ENCODE results near the gene RHAG. TPM values are rescaled to one million over a fixed set of nuclear protein-coding genes. Genes with fewer than 3 reads are reported as not detected.

The RHAG gene
- total RNA-seq, 2 experiments from 2014 or later, result not detected

DNA sequence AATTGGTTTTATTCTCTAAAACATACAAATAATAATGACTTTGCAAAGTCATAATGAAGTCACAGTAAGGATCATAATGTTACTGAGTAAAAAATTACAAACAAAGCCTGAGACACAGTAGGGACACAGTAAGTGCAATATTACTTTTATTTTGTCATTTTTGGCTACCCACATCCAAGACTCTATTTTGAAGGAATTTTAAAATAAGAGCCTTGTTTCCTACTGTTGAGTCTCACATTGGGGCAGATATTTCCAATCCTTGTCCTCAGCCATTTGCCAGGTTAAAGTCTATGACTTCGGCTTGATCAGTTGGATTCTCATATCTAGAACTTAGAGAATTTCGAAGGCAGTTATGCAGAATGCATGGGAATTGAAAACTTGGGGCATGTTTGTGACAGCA is 10.8 kb upstream of the RHAG start:
- no peak overlapping the region for H3K4me2 ChIP-seq (ENCODE audit: low read length)
- H2AFZ ChIP-seq (ENCODE audit: low read length), result no peak overlapping the region
- H4K20me1 ChIP-seq (ENCODE audit: insufficient read depth, low read length), result no peaks in the 10 kb centered on the region
- ChIA-PET POLR2A (no interaction called here), CTCF (ENCODE audit: unreplicated experiment) (no interaction called here)
- no peaks in the 10 kb centered on the region for H3K9me3 ChIP-seq (ENCODE audit: low read length)
- DNase-seq (ENCODE audit: low spot score), result no peak
- no peaks in the 10 kb centered on the region for H3K36me3 ChIP-seq (ENCODE audit: insufficient read depth, low read length)
- BruUV-seq (replicated peaks), result no TSS peak
- no peaks in the 10 kb centered on the region for H3K4me1 ChIP-seq (ENCODE audit: insufficient read depth, low read length, poor library complexity, severe bottlenecking)
- H3K4me3 ChIP-seq (ENCODE audit: low read depth, low read length, poor library complexity, severe bottlenecking), result no peak overlapping the region
- TF ChIP-seq, protein P1, sequence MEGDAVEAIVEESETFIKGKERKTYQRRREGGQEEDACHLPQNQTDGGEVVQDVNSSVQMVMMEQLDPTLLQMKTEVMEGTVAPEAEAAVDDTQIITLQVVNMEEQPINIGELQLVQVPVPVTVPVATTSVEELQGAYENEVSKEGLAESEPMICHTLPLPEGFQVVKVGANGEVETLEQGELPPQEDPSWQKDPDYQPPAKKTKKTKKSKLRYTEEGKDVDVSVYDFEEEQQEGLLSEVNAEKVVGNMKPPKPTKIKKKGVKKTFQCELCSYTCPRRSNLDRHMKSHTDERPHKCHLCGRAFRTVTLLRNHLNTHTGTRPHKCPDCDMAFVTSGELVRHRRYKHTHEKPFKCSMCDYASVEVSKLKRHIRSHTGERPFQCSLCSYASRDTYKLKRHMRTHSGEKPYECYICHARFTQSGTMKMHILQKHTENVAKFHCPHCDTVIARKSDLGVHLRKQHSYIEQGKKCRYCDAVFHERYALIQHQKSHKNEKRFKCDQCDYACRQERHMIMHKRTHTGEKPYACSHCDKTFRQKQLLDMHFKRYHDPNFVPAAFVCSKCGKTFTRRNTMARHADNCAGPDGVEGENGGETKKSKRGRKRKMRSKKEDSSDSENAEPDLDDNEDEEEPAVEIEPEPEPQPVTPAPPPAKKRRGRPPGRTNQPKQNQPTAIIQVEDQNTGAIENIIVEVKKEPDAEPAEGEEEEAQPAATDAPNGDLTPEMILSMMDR (conservative IDR thresholded peaks at IDR 0.05; ENCODE audit: low read length), result no peak
- no peak for TF ChIP-seq EZH2phosphoT487 (IDR thresholded peaks at IDR 0.05; ENCODE audit: borderline replicate concordance, low read depth, low read length)
- no peak overlapping the region for H3K27ac ChIP-seq (ENCODE audit: low read depth, low read length, poor library complexity, severe bottlenecking)
- no peaks in the 10 kb centered on the region for H3K79me2 ChIP-seq (ENCODE audit: insufficient read depth, low read depth, low read length)
- no peaks in the 10 kb centered on the region for H3K9me2 ChIP-seq (ENCODE audit: insufficient read depth, low read length)
- intact Hi-C loops (cut with micrococcal nuclease; ENCODE audit: unreplicated experiment), result no loop called here

DNA sequence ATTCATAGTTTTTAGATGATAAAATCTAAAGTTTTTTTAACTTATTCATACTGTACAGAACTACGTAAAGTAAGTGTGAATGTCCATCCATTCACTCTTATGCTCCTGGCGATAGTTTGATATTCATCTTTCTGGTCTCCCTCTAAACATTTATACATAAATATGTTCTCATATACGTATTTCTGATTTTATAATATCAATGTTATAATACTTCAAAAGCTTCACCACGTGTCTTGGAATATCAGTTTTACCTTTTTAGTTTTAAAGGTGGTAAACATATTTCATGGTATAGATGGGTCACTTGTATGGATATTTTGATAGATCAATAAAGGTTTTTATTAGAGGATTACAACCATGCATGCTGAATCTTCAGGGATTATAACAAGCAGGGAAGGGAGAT is 10.3 kb upstream of the RHAG start:
- Histone ChIP-seq H3K27ac (ENCODE audit: low read depth, low read length, poor library complexity, severe bottlenecking) (no peak overlapping the region), H3K4me1 (ENCODE audit: insufficient read depth, low read length, poor library complexity, severe bottlenecking) (no peaks in the 10 kb centered on the region)
- BruUV-seq (replicated peaks), result no TSS peak

DNA sequence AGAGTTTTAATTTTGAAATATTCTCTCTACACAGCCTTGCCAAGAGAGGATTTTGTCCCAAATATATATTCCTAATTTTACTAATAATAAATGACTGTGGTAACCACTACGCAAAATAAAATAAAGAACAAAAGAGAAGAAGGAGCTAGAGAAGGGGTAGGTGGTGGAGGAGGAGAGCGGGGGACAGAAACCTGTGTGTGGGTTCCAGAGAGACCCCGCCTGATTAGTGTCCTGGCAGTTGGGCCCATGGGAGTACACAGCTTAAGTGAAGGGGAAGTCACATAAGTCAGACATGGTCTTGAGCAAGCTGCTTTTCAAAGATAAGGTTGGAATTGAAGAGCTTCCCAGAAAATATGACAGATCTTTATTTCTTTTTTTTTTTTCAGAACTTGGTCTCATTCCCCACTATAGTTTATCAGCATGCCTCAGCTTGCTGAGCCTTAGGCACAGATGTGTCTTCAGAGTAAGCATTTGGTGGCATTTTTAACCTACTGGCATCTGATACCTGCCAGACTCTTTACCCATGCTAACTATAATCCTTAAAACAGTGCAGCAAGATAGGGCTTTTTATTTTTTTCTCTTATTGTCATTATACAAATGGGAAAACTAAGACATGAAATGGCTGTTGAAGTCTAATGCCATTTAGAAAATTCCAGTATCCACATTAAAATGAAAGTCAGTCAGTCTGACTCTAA is 9.6 kb upstream of the RHAG start:
- Histone ChIP-seq H3K4me1 (ENCODE audit: insufficient read depth, low read length, poor library complexity, severe bottlenecking) (no peaks in the 10 kb centered on the region), H3K4me3 (ENCODE audit: low read depth, low read length, poor library complexity, severe bottlenecking) (no peak overlapping the region), H3K9me2 (ENCODE audit: insufficient read depth, low read length) (no peaks in the 10 kb centered on the region), H3K27ac (ENCODE audit: low read depth, low read length, poor library complexity, severe bottlenecking) (no peak overlapping the region), H3K9me3 (ENCODE audit: low read length) (no peaks in the 10 kb centered on the region), H4K20me1 (ENCODE audit: insufficient read depth, low read length) (no peaks in the 10 kb centered on the region), H2AFZ (ENCODE audit: low read length) (no peak overlapping the region), H3K79me2 (ENCODE audit: insufficient read depth, low read depth, low read length) (no peaks in the 10 kb centered on the region), H3K4me2 (ENCODE audit: low read length) (no peak overlapping the region), H3K36me3 (ENCODE audit: insufficient read depth, low read length) (no peaks in the 10 kb centered on the region)
- POLR2A ChIA-PET, result no interaction called here
- CTCF ChIA-PET (ENCODE audit: unreplicated experiment), result no interaction called here
- no TSS peak for BruUV-seq (replicated peaks)
- no peak for DNase-seq (ENCODE audit: low spot score)
- intact Hi-C loops (cut with micrococcal nuclease; ENCODE audit: unreplicated experiment), result no loop called here
- TF ChIP-seq EZH2phosphoT487 (IDR thresholded peaks at IDR 0.05; ENCODE audit: borderline replicate concordance, low read depth, low read length), result no peak
- TF ChIP-seq, protein P1 (conservative IDR thresholded peaks at IDR 0.05; ENCODE audit: low read length), result no peak

More for the DNA sequence above, 10.3 kb upstream of the RHAG start:
- no peaks in the 10 kb centered on the region for H3K9me3 ChIP-seq (ENCODE audit: low read length)
- no peak overlapping the region for H2AFZ ChIP-seq (ENCODE audit: low read length)
- H3K4me3 ChIP-seq (ENCODE audit: low read depth, low read length, poor library complexity, severe bottlenecking), result no peak overlapping the region
- CTCF ChIA-PET (ENCODE audit: unreplicated experiment), result no interaction called here
- intact Hi-C loops (cut with micrococcal nuclease; ENCODE audit: unreplicated experiment), result no loop called here
- TF ChIP-seq, protein P1 (conservative IDR thresholded peaks at IDR 0.05; ENCODE audit: low read length), result no peak
- TF ChIP-seq EZH2phosphoT487 (IDR thresholded peaks at IDR 0.05; ENCODE audit: borderline replicate concordance, low read depth, low read length), result no peak
- no peaks in the 10 kb centered on the region for H3K79me2 ChIP-seq (ENCODE audit: insufficient read depth, low read depth, low read length)
- no peak for DNase-seq (ENCODE audit: low spot score)
- POLR2A ChIA-PET, result no interaction called here
- no peaks in the 10 kb centered on the region for H3K9me2 ChIP-seq (ENCODE audit: insufficient read depth, low read length)
- no peaks in the 10 kb centered on the region for H4K20me1 ChIP-seq (ENCODE audit: insufficient read depth, low read length)
- no peaks in the 10 kb centered on the region for H3K36me3 ChIP-seq (ENCODE audit: insufficient read depth, low read length)
- H3K4me2 ChIP-seq (ENCODE audit: low read length), result no peak overlapping the region

Measured in OCI-LY7 (cell line).